GM12878 (cell line): Measurements from ENCODE around the gene TYW3. TPM values are rescaled to one million over a fixed set of nuclear protein-coding genes. Genes with fewer than 3 reads are reported as not detected.

Source experiments
- ATAC-seq: fragments of 200-7000 bp; cut with Tn5 transposase; 3 replicates; pipeline ENCODE4 v1.9.1; 2020; ENCODE audit warnings: mild to moderate bottlenecking, moderate library complexity
- Bru-seq: library from RNA; stranded (reverse); fragments of 400-500 nt; gene quantifications from one replicate; lab custom pipeline; 2021; lab: Mats Ljungman, UMichigan
- BruChase-seq, 2 experiments: library from RNA; stranded (reverse); fragments of 400-500 nt; gene quantifications; one replicate each; lab custom pipeline; 2021; lab: Mats Ljungman, UMichigan
- BruUV-seq: library from RNA; stranded (reverse); fragments of 400-500 nt; replicated peaks from 2 replicates; lab custom pipeline; 2021; lab: Mats Ljungman, UMichigan
- CTCF ChIA-PET: fragments of 300-600 bp; sonication (Branson Sonifier 250); formaldehyde crosslinking; extraction: SDS; loops from one replicate; lab custom pipeline; 2021; ENCODE audit warnings: inconsistent platforms; lab: Yijun Ruan, JAX
- POLR2A ChIA-PET: fragments of 350-600 bp; formaldehyde crosslinking; extraction: SDS; loops from one replicate; lab custom pipeline; 2021; ENCODE audit warnings: inconsistent platforms; lab: Charles Lee
- RAD21 ChIA-PET: fragments of 300-600 bp; sonication (Branson Sonifier 250); formaldehyde crosslinking; loops from one replicate; lab custom pipeline; 2023; ENCODE audit warnings: antibody characterized with exemption; ENCODE audit not compliant: unreplicated experiment; lab: Charles Lee
- SMC1A ChIA-PET: fragments of 300-600 bp; sonication (Branson Sonifier 250); formaldehyde crosslinking; loops from one replicate; lab custom pipeline; 2023; ENCODE audit not compliant: unreplicated experiment, uncharacterized antibody; lab: Charles Lee
- DNase-seq: peaks from one replicate; pipeline ENCODE4 v3.0.0-alpha.2; 2011; ENCODE audit warnings: low read depth, low spot score
- FAIRE-seq: peaks from 3 replicates; lab custom pipeline; 2011; peaks lifted over from hg19 to GRCh38; lab: Jason Lieb, UNC
- H2AFZ ChIP-seq: 2 replicates; pipeline ENCODE4 v1.6.0; 2011; ENCODE audit warnings: low read depth, low read length, control low read depth; ENCODE audit not compliant: control insufficient read depth
- H3K27ac ChIP-seq: 2 replicates; pipeline ENCODE4 v1.5.1; 2011; ENCODE audit warnings: control low read depth; ENCODE audit not compliant: control insufficient read depth, insufficient read depth
- H3K27me3 ChIP-seq, 2 experiments: replicated peaks in 1 of 2; 2 replicates each; pipeline versions ENCODE4 v1.6.0 to v1.6.1; 2011; ENCODE audit warnings: low read length in 1 of 2; ENCODE audit not compliant: control insufficient read depth in 2 of 2, insufficient read depth in 2 of 2
- H3K36me3 ChIP-seq, 2 experiments: 2 replicates each; pipeline ENCODE4 v1.5.1; 2011; ENCODE audit warnings: low read length in 1 of 2; ENCODE audit not compliant: control insufficient read depth in 2 of 2, insufficient read depth in 2 of 2
- H3K4me1 ChIP-seq: 2 replicates; pipeline ENCODE4 v1.6.1; 2011; ENCODE audit warnings: mild to moderate bottlenecking, low read length, moderate library complexity, mixed read lengths; ENCODE audit not compliant: control insufficient read depth, insufficient read depth
- H3K4me2 ChIP-seq: 2 replicates; pipeline ENCODE4 v1.6.0; 2011; ENCODE audit warnings: control low read depth; ENCODE audit not compliant: control insufficient read depth, insufficient read depth
- H3K4me3 ChIP-seq: fragments of 200-600 bp; sonication (generic); 2 replicates; pipeline ENCODE4 v1.5.1; 2016
- H3K79me2 ChIP-seq: 2 replicates; pipeline ENCODE4 v1.6.0; 2011; ENCODE audit warnings: low read length; ENCODE audit not compliant: control insufficient read depth, insufficient read depth
- H3K9ac ChIP-seq: 2 replicates; pipeline ENCODE4 v1.8.0; 2011; ENCODE audit warnings: low read length, control low read depth, mixed read lengths; ENCODE audit not compliant: control insufficient read depth, insufficient read depth
- H3K9me3 ChIP-seq: replicated peaks from 3 replicates; pipeline ENCODE4 v1.5.1; 2011; ENCODE audit warnings: mild to moderate bottlenecking, low read length; ENCODE audit not compliant: control insufficient read depth, insufficient read depth
- H4K20me1 ChIP-seq: 2 replicates; pipeline ENCODE4 v1.6.0; 2011; ENCODE audit not compliant: control insufficient read depth, insufficient read depth
- ATF3 ChIP-seq: IDR thresholded peaks from 2 replicates; pipeline ENCODE4 v1.6.1; 2011; ENCODE audit warnings: low read depth, mild to moderate bottlenecking, low read length, moderate library complexity, borderline replicate concordance; ENCODE audit errors: extremely low read depth
- IRF4 ChIP-seq: IDR thresholded peaks from 2 replicates; pipeline ENCODE4 v1.6.1; 2011; ENCODE audit warnings: low read depth, low read length
- TCF12 ChIP-seq: IDR thresholded peaks from 2 replicates; pipeline ENCODE4 v1.6.1; 2011; ENCODE audit warnings: low read depth, mild to moderate bottlenecking, low read length
- YBX1 ChIP-seq: fragments of 450-650 bp; IDR thresholded peaks from 2 replicates; pipeline ENCODE4 v1.6.1; 2016; ENCODE audit warnings: antibody characterized with exemption
- WGBS: methylation state at CpG from one replicate; pipeline ENCODE4 v1.1.6; 2016; ENCODE audit warnings: low lambda C conversion rate; ENCODE audit not compliant: insufficient replicate concordance, insufficient coverage; ENCODE audit errors: missing lambda C conversion rate; 5-methylcytosine and 5-hydroxymethylcytosine counted together
- in situ Hi-C: fragments of 300-500 bp; cut with MboI; formaldehyde crosslinking; loops from 9 replicates; pipeline ENCODE4 v1.14.3; 2018; ENCODE audit warnings: mixed read lengths
- intact Hi-C: fragments of 100-400 bp; cut with micrococcal nuclease; formaldehyde crosslinking; loops from one replicate; pipeline ENCODE4 v1.14.2; 2022; ENCODE audit not compliant: unreplicated experiment
- long read RNA-seq, 2 experiments: library from polyadenylated mRNA; unstranded; transcript quantifications; one replicate each; pipeline ENCODE4 v2.0.0, GENCODE V29; 2019 to 2020
- polyA minus RNA-seq, 3 experiments: library from RNA; depleted of rRNA, polyadenylated mRNA; stranded (reverse); fragments of >200 nt; gene quantifications; 2 replicates each; pipeline ENCODE4 v1.2.3, GENCODE V29; 2011
- polyA plus RNA-seq, 11 experiments: library from polyadenylated mRNA; depleted of rRNA in 4 of 11; unstranded in 6 of 11; stranded (reverse) in 5 of 11; fragments of >200 nt; fragmentation: Nextera tagmentation in 4 of 11; fragmentation: Illumina TruSeq in 1 of 11; extraction: Ambion mirVana in 4 of 11; extraction: Trizol in 1 of 11; gene quantifications; 1 replicate in 1 of 11; 2 replicates in 10 of 11; pipeline versions ENCODE4 v1.2.1 to v1.2.3, GENCODE V29; 2011 to 2016; ENCODE audit warnings: inconsistent platforms in 2 of 11, missing spikeins in 2 of 11, low read depth in 1 of 11
- total RNA-seq, 4 experiments: library from RNA; depleted of rRNA in 3 of 4; stranded (reverse); fragments of >200 nt in 3 of 4; fragmentation: Illumina TruSeq in 1 of 4; extraction: Trizol in 1 of 4; gene quantifications; 2 replicates each; pipeline versions ENCODE4 v1.2.1 to v1.2.3, GENCODE V29; 2013 to 2021
- TF ChIP-seq, protein P1 (sequence below): fragments of 450-650 bp; IDR thresholded peaks from 2 replicates; pipeline ENCODE4 v1.6.1; 2017; ENCODE audit warnings: low read depth, mild to moderate bottlenecking, moderate library complexity
- TF ChIP-seq, protein P2 (sequence below): fragments of 450-650 bp; IDR thresholded peaks from 2 replicates; pipeline ENCODE4 v1.6.1; 2017; ENCODE audit warnings: mild to moderate bottlenecking, low read depth, inconsistent platforms; ENCODE audit not compliant: poor library complexity, severe bottlenecking
- TF ChIP-seq, protein P3 (sequence below): fragments of 450-650 bp; formaldehyde crosslinking; IDR thresholded peaks from 2 replicates; pipeline ENCODE4 v1.4.0; 2022; ENCODE audit warnings: mild to moderate bottlenecking, moderate library complexity

The TYW3 gene, protein sequence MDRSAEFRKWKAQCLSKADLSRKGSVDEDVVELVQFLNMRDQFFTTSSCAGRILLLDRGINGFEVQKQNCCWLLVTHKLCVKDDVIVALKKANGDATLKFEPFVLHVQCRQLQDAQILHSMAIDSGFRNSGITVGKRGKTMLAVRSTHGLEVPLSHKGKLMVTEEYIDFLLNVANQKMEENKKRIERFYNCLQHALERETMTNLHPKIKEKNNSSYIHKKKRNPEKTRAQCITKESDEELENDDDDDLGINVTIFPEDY
- total RNA-seq (2013; cell fraction: nucleolus; rRNA removed), result 36.3 and 40.1 TPM in 2 replicates
- total RNA-seq (2014; rRNA removed), result 18.6 and 21.7 TPM in 2 replicates
- 30.6 and 33.6 TPM in 2 replicates for total RNA-seq (2014; rRNA removed; fragmentation: Illumina TruSeq; extraction: Trizol)
- 29.6 and 31.8 TPM in 2 replicates for total RNA-seq (2021)
- 12.7 TPM for polyA plus RNA-seq (2011; ENCODE audit: low read depth)
- polyA plus RNA-seq (2011; rRNA removed), result 54.0 and 81.4 TPM in 2 replicates
- 14.2 and 15.3 TPM in 2 replicates for polyA plus RNA-seq (2011; cell fraction: cytosol; rRNA removed)
- 27.9 and 31.3 TPM in 2 replicates for polyA plus RNA-seq (2011; cell fraction: nucleus; rRNA removed)
- polyA plus RNA-seq (2012), result 28.0 and 40.4 TPM in 2 replicates
- polyA plus RNA-seq (2014; fragmentation: Illumina TruSeq; extraction: Trizol), result 49.0 and 70.8 TPM in 2 replicates
- 10 to 100 TPM; 43.9 to 54.4 TPM for polyA plus RNA-seq (2014; fragmentation: Nextera tagmentation; extraction: Ambion mirVana)
- polyA plus RNA-seq (2014; rRNA removed), result 18.1 and 21.3 TPM in 2 replicates
- polyA plus RNA-seq (2016; fragmentation: Nextera tagmentation; extraction: Ambion mirVana), result 10 to 100 TPM; 31.9 to 32.0 TPM
- polyA minus RNA-seq (2011; rRNA and poly(A)+ RNA removed), result 16.2 and 24.4 TPM in 2 replicates
- 5.1 and 5.8 TPM in 2 replicates for polyA minus RNA-seq (2011; cell fraction: cytosol; rRNA and poly(A)+ RNA removed)
- polyA minus RNA-seq (2011; cell fraction: nucleus; rRNA and poly(A)+ RNA removed), result 18.6 and 31.0 TPM in 2 replicates
- percentile 88 among the genes with signal in this experiment for Bru-seq, nascent RNA
- percentile 90 among the genes with signal in this experiment for BruChase-seq, experiment 1, labeled RNA remaining after a 6-hour chase
- BruChase-seq, experiment 2, labeled RNA remaining after a 2-hour chase, result percentile 85 among the genes with signal in this experiment
- long read RNA-seq, experiment 1, transcript TYW3-201 (6 exons, 3,430 nt), result major isoform, 16 of 28 reads
- long read RNA-seq, experiment 1, partial matches to known transcripts, result 8 of 28 reads
- long read RNA-seq, experiment 1, other reads (novel, unspliced or antisense), result 2 of 28 reads
- long read RNA-seq, experiment 2, transcript TYW3-201 (6 exons, 3,430 nt), result major isoform, 84 of 136 reads
- long read RNA-seq, experiment 2, transcript TYW3-203 (5 exons, 3,335 nt), result minor isoform, 8 of 136 reads
- long read RNA-seq, experiment 2, partial matches to known transcripts, result 25 of 136 reads
- long read RNA-seq, experiment 2, other reads (novel, unspliced or antisense), result 19 of 136 reads

DNA sequence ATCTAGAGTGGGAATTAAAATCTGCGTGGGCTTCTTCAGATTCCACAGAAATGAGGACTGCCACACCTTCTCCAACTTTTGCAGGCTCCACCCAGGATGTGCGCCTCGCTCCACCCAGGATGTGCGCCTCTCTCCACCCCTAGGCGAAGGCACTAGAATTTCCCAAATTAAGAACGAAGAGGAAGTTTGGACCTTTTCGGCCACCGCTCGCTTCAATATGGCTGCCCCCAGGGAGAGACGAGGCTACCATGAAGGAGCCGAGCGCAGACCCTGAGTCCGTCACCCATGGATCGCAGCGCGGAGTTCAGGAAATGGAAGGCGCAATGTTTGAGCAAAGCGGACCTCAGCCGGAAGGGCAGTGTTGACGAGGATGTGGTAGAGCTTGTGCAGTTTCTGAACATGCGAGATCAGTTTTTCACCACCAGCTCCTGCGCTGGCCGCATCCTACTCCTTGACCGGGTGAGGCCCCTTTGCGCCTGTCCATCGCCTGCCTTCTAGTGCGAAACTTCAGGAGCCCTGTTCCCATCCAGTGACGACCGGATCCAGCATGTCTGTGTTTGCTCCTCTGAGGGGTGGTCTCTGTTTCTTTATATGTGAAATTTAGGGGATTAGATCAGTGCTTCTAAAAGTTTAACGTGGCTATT, at the start of gene TYW3, which contains the start of gene CRYZ:
TSS of gene TYW3 (plus strand) at position 193 of the 644 bp plus-strand sequence. CDS start at position 286, 93 bp downstream.
TSS of gene CRYZ (minus strand) at position 91 of the 644 bp plus-strand sequence. CDS start 8,229 bp downstream, outside the sequence.
- Histone ChIP-seq H2AFZ (peak within 1 kb of the TSS; percentile 96), H3K27me3 (no peaks in the 10 kb centered on the region), H3K9me3 (peaks cover 2% of the 10 kb centered on the region), H3K4me2 (peak within 1 kb of the TSS; percentile 85), H4K20me1 (no peaks in the 10 kb centered on the region), H3K27ac (peak within 1 kb of the TSS; percentile 90), H3K79me2 (peaks cover 63% of the 10 kb centered on the region), H3K4me1 (peaks cover 10% of the 10 kb centered on the region; the same call in 1 of the 2 replicates), H3K36me3 (peaks cover 2 to 4% of the 10 kb centered on the region in 2 experiments; a peak in 3 of 4 replicates), H3K9ac (peak within 1 kb of the TSS; percentile 87), H3K4me3 (peak within 1 kb of the TSS; percentile 81)
- peak; percentile 87 for DNase-seq
- peak; percentile 88 for FAIRE-seq
- BruUV-seq, result TSS peak; percentile 68
- intact Hi-C loops (loop anchor here (2.0 to 10.0 kb wide), 6 partner anchors 34 to 538 kb away; partner anchors contain the start of genes FPGT and LRRIQ3), in situ Hi-C loops (loop anchor here (5.0 kb wide), 1 partner anchor 536 kb away; the partner anchor contains the start of genes FPGT and LRRIQ3)
- ChIA-PET SMC1A (interaction anchor here (0.7 to 13.7 kb wide), 29 partner anchors 11 to 1846 kb away, joined by 3 to 142 read pairs (median 6); no protein-coding TSS in a partner anchor), RAD21 (interaction anchor here (0.7 to 8.9 kb wide), 20 partner anchors 8 to 1053 kb away, joined by 3 to 91 read pairs (median 5); partner anchors contain the start of gene RABGGTB), CTCF (interaction anchor here (0.6 to 8.1 kb wide), 33 partner anchors 10 to 1256 kb away, joined by 3 to 92 read pairs (median 6); partner anchors contain the start of gene ERICH3), POLR2A (interaction anchor here (0.9 to 4.9 kb wide), 7 partner anchors 13 to 245 kb away, joined by 3 to 35 read pairs (median 3); no protein-coding TSS in a partner anchor)
- ATAC-seq, result peak; percentile 81
- WGBS, result under 1% methylated on average over 30 of the region's 30 CpGs
- no peak for TF ChIP-seq TCF12
- TF ChIP-seq ATF3, result no peak
- TF ChIP-seq, protein P1, sequence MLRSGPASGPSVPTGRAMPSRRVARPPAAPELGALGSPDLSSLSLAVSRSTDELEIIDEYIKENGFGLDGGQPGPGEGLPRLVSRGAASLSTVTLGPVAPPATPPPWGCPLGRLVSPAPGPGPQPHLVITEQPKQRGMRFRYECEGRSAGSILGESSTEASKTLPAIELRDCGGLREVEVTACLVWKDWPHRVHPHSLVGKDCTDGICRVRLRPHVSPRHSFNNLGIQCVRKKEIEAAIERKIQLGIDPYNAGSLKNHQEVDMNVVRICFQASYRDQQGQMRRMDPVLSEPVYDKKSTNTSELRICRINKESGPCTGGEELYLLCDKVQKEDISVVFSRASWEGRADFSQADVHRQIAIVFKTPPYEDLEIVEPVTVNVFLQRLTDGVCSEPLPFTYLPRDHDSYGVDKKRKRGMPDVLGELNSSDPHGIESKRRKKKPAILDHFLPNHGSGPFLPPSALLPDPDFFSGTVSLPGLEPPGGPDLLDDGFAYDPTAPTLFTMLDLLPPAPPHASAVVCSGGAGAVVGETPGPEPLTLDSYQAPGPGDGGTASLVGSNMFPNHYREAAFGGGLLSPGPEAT, result peak; percentile 97
- TF ChIP-seq, protein P2, sequence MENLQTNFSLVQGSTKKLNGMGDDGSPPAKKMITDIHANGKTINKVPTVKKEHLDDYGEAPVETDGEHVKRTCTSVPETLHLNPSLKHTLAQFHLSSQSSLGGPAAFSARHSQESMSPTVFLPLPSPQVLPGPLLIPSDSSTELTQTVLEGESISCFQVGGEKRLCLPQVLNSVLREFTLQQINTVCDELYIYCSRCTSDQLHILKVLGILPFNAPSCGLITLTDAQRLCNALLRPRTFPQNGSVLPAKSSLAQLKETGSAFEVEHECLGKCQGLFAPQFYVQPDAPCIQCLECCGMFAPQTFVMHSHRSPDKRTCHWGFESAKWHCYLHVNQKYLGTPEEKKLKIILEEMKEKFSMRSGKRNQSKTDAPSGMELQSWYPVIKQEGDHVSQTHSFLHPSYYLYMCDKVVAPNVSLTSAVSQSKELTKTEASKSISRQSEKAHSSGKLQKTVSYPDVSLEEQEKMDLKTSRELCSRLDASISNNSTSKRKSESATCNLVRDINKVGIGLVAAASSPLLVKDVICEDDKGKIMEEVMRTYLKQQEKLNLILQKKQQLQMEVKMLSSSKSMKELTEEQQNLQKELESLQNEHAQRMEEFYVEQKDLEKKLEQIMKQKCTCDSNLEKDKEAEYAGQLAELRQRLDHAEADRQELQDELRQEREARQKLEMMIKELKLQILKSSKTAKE, result no peak
- no peak for TF ChIP-seq IRF4
- TF ChIP-seq, protein P3, sequence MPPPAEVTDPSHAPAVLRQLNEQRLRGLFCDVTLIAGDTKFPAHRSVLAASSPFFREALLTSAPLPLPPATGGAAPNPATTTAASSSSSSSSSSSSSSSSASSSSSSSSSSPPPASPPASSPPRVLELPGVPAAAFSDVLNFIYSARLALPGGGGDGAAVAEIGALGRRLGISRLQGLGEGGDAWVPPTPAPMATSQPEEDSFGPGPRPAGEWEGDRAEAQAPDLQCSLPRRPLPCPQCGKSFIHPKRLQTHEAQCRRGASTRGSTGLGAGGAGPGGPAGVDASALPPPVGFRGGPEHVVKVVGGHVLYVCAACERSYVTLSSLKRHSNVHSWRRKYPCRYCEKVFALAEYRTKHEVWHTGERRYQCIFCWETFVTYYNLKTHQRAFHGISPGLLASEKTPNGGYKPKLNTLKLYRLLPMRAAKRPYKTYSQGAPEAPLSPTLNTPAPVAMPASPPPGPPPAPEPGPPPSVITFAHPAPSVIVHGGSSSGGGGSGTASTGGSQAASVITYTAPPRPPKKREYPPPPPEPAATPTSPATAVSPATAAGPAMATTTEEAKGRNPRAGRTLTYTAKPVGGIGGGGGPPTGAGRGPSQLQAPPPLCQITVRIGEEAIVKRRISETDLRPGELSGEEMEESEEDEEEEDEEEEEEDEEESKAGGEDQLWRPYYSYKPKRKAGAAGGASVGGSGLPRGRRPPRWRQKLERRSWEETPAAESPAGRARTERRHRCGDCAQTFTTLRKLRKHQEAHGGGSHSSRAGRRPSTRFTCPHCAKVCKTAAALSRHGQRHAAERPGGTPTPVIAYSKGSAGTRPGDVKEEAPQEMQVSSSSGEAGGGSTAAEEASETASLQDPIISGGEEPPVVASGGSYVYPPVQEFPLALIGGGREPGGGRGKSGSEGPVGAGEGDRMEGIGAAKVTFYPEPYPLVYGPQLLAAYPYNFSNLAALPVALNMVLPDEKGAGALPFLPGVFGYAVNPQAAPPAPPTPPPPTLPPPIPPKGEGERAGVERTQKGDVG (CRISPR knock-in tag), result no peak
- TF ChIP-seq YBX1, result no peak
